ENCODE results near the gene TMEM165.

The TMEM165 gene

DNA sequence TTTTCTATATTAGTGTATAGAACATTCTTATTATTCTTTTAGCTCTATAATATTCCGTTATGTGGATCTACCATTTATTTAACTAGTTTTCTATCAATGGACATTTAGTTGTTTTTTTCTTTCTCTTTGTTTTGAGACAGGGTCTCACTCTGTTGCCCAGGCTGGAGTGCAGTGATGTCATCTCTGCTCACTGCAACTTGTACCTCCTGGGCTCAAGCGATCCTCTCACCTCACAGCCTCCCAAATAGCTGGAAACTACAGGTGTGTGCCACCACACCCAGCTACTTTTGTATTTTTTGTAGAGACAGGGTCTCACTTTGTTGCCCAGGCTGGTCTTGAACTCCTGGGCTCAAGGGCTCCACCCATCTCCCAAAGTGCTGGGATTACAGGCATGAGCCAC, 10.8 kb downstream of the TMEM165 start:
- DNase-seq (ENCODE audit: low read depth), result no peak

DNA sequence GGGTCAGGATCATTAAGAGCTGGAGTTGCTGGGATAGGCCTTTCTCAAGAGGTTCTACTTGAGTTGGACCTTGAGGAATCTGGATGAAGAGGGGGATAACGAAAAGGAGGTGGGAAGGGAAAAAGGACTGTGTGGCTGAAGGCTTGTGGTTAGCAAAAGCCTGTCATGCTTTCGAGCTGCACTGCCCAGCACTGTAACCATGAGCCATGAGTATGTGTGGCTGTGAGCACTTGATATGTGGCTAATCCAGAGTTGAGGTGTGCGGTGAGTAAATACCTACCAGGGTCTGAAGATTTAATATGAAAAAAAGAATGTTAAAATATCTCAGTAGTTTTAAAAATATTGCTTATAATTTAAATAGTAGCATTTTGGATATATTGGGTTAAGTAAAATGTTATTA, 11.4 kb downstream of the TMEM165 start:
- DNase-seq (ENCODE audit: low read depth), result no peak

DNA sequence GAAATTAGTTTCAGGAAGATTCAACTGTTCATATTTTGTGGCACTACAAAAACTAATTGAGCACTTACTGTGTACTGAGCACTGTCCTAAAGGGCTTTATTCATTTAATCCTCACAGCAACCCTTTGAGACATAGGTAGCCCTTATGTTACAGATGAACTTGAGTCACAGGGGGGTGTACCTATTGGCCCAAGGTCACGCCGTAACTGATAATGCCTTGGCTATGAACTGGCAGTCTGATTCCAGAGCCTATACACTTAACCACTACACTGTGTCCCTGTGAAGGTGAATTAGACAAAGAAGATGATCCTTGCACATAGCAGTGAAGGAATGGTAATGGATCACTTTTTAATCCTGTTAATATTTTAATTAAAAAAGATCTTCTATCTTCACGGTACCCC, 12.0 kb downstream of the TMEM165 start:
- DNase-seq (ENCODE audit: low read depth), result no peak

DNA sequence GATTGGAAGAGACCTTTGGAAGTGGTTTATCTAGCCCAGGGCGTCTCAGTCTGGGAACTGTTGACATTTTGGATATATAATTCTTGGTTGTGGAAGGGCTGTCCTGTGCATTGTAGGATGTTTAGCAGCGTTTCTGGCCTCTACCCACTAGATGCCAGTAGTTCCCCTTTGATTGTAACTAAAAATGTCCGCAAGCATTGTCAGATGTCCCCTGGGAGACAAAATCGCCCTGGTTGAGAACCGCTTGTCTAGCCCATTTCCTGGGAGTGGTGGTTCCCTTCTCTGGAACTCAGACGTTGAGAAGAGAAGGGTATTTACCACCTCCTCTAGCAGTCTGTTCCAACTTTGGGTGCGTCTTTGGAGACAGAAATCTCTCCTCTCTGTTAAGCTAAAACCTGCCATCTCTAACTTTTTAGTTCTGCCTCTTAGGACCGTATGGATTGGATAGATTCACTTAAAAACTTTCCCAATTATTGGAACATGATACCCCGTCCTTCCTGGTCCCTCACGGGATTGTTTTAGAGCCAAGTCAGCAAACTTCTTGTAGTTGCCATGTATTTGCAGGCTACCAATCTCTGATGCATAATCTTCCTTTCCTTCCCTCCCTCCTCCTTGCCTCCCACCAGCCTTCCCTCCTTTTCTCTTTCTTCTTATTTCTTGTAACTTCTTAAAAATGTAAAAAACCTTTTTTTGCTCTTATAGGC, 13.9 kb downstream of the TMEM165 start:
- no peak for DNase-seq (ENCODE audit: low read depth)

DNA sequence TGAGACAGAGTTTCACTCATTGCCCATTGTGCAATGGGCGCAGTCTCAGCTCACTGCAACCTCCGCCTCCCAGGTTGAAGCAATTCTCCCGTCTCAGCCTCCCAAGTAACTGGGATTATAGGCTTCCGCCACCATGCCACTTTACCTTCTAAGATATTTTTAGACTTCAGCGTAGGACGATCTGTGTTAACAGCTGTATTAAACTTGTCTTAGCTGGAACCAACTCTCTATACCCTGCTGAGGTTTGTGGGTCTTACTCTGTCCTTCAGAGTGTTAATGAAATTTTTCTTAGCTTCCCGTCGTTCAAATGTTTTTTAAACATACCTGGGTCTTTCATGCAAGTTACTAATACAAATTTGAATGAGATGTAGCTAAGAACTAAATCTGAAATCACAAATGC, 14.7 kb downstream of the TMEM165 start:
- no peak for DNase-seq (ENCODE audit: low read depth)

DNA sequence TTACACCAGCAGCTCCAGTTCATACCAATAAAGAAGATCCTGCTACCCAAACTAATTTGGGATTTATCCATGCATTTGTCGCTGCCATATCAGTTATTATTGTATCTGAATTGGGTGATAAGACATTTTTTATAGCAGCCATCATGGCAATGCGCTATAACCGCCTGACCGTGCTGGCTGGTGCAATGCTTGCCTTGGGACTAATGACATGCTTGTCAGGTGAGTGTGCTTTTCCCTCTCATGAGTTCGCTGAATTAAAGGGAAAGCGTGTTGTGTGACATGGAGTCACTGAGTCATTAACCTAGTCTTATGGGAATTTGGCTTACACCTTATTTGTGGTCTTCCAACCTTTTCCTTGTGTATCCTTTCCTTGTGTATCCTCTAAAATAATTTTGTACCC, 15.9 kb downstream of the TMEM165 start:
- no peak for DNase-seq (ENCODE audit: low read depth)

GRCh38 chr4:55416176-55416575, 20.4 kb downstream of the TMEM165 start:
- DNase-seq (ENCODE audit: low read depth), result no peak

DNA sequence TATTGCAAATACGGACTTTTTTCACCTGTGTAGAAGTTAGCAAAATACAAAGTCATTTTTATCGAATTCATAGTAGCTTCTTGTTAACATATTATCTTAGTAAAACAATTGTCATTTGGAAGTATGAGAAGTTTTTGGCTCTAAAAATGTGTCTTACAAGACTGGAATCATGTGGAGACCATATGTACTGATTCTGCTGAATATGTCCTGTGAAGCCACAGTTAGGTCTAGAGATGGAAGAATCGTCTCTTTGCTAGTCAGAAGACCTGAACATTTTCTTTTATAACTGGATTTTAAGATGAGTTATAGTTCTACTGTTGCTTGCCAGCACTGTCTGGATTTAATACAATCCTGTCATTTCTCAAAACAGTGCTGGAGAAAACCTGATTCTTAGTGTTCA, 29.0 kb downstream of the TMEM165 start:
- no peak for DNase-seq (ENCODE audit: low read depth)

DNA sequence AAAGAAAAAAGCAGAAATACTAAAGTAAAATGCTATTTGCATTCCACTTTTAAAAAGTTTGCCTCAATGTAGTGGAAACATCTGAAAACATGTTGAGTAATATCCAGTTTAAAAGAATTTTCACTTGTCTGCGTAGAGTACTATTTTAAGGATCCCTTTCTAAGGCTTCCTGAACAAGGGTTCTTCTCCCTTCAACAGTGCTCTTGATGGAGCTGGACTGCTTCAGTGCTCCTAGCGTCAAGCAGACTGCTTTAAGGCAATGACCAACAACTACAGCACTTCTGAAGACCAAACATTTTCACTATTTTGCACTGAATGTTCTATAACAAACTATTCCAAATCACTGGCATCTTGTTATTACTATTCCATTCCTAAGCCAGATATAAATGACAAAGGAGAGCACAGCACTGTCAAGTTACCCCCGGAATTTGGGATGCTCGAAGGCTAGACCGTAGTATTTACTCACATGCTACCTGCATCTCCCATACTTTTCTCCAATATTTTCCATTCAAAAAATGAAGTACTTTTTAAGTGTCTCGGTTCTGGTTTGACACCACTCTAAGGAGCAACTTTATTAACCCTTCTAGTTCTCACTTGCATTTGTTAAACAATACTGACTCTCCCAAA, 36.1 kb downstream of the TMEM165 start:
- DNase-seq (ENCODE audit: low read depth), result no peak

- no peak for DNase-seq (ENCODE audit: low read depth)
These were observed 39.5 kb downstream of the TMEM165 start for GRCh38 chr4:55435141-55435841.

DNA sequence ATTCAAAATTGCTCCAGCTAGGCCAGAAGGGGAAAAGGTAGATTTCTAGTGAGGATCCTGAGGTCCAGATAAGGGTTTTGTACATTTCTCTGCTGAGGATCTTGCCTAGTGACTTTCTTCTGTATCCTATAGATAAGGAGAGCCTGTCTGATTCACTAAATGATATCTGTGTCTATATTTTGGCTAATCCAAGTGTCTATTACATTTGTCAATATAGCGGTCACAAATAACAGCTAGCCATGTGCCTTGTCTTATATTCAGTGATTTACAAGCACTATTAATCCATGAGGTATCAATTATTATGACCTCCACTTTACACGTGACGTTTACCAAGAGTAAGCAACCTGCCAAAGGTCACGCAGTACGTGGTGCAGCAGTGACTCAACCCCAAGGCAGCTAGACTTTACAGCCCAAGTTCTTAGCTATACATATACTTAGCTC, 41.6 kb downstream of the TMEM165 start:
- DNase-seq (ENCODE audit: low read depth), result no peak

- DNase-seq (ENCODE audit: low read depth), result no peak
These were observed 42.1 kb downstream of the TMEM165 start for GRCh38 chr4:55437823-55438222.

- DNase-seq (ENCODE audit: low read depth), result no peak
These were observed 42.6 kb downstream of the TMEM165 start for GRCh38 chr4:55438314-55438713.

DNA sequence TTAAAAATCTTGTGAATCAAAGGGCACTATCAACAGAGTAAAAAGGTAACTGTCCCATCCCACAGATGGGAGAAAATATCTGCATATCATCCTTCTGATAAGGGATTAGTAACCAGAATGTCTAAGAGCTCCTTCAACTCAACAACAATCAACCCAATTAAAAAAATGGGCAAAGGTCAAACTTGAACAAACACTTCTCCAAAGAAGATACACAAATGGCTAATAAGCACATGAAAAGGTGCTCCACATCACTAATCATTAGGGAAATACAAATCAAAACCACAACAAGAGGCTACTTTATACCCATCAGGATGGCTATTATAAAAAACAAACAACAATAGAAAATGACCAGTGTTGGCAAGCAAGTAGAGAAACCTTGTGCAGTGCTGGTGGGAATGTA, 43.3 kb downstream of the TMEM165 start:
- no peak for DNase-seq (ENCODE audit: low read depth)

- DNase-seq (ENCODE audit: low read depth), result no peak
These were observed 45.0 kb downstream of the TMEM165 start for GRCh38 chr4:55440786-55441185.

GRCh38 chr4:55442541-55442940, 46.8 kb downstream of the TMEM165 start:
- DNase-seq (ENCODE audit: low read depth), result no peak

- no peak for DNase-seq (ENCODE audit: low read depth)
These were observed 49.1 kb downstream of the TMEM165 start for GRCh38 chr4:55444827-55445226.

DNA sequence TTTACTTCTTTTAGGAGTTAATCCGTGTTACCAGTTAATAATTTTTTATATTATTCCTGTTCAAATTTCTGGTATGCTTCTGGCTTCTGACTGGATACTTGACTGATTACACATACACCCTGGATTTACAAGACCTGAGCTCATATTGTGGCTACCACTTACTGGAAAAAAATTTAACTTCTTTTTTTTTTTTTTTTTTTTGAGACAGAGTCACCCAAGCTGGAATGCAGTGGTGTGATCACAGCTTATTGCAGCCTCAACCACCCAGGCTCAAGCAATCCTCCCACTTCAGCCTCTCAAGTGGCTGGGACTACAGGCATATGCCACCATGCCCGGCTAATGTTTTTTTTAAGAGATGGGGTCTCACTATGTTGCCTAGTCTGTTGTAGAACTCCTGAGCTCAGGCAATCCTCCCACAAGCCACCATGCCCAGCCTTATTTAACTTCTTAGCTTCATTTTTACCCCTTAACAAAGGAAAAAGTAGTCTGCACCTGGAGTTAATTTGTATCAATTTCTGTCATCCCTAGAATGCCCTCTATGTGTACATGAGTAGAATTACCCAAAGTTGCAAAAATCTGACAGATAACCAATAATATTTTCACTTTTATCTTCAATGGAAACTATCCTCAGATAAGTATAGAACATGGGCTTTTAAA, 50.3 kb downstream of the TMEM165 start:
- no peak for DNase-seq (ENCODE audit: low read depth)

- DNase-seq (ENCODE audit: low read depth), result no peak
These were observed 50.8 kb downstream of the TMEM165 start for GRCh38 chr4:55446578-55446922.

- no peak for DNase-seq (ENCODE audit: low read depth)
These were observed 51.5 kb downstream of the TMEM165 start for GRCh38 chr4:55447108-55447708.

DNA sequence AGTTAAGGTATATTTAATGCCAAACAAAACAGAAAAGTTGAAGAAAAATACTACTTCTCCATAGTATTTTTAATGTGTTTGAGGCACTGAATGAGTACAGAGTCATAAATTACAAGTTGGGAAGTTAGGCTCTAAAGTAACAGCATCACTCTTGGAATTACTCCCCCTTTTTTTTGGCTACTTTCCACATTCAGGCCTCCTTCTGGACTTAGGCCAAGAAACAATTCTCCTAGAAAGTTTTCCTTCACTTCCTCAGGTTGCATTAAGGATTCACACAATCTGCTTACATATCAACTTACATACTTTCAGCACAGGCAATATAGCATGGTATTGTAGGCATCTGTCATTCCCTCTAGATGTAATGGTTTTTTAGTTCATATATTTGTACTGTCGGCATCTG, 52.1 kb downstream of the TMEM165 start:
- DNase-seq (ENCODE audit: low read depth), result no peak

DNA sequence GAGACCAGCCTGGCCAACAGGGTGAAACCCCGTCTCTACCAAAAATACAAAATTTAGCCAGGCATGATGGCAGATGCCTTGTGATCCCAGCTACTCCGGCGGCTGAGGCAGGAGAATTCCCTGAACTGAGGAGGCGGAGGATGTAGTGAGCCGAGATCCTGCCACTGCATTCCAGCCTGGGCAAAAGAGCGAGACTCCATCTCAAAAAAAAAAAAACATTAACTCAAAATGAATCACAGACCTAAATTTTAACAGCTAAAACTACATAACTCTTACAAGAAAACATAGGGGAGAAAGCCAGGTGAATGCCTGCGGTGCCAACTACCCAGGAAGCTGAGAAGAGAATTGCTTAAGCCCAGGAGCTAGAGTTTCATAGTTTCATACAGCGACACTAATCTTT, 54.8 kb downstream of the TMEM165 start:
- no peak for DNase-seq (ENCODE audit: low read depth)

DNA sequence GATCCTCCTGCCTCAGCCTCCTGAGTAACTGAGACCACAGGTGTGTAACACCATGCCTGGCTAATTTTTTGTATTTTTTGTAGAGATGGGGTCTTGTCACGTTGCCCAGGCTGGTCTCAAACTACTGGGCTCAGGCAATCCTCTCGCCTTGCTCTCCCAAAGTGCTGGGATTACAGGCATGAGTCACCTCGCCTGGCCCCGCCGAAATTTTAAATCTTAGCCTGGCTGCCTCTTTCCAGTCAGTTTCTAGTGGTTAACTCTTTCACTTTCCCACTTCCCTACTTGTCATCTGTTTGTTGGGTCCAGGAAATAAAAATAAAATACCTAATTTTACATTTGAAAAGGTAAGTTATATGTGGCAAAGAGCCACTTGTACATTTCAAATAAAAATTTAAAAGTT, 62.4 kb downstream of the TMEM165 start:
- no peak for DNase-seq (ENCODE audit: low read depth)

Measured in stimulated activated CD8-positive, alpha-beta memory T cell treated with anti-CD3 and anti-CD28 coated beads, Interleukin-15, amount 100 ng/mL, for 24 hours (primary cell).